GM19023 (cell line): ENCODE data around the gene AIM2.
A peak's percentile ranks its signal among the peaks of the same experiment; 100 is the strongest.

Experiments
- ATAC-seq: cut with Tn5 transposase; IDR thresholded peaks from one replicate; pipeline ENCODE4 v1.9.1; 2021; ENCODE audit warnings: mild to moderate bottlenecking, moderate library complexity; ENCODE audit not compliant: unreplicated experiment

The AIM2 gene

GRCh38 chr1:159023723-159024122 is 52.8 kb downstream of the AIM2 start:
- no peak for ATAC-seq

DNA sequence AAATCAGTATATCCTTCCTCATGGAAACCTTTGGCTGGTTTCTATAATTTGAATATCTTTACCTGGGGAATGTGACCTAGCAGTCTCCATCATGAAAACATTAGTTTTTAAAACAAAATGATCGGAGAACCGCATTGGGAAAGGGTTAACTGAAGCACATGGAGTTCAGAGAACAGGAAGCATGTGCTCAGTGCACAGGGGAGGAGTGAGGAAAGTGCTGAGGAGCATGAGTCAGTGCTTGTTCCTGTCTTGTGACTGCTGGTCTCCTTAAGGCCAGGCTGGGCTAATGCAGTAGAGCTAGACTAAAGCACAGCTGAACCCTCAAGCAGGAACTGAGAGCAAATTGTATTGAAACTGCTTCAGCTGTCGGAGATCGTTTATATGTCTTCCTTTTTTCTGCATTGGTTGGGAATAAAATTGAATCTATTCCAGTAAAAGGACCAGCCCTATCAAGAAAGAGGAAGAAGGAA is 61.1 kb downstream of the AIM2 start:
- ATAC-seq, result peak; percentile 96

DNA sequence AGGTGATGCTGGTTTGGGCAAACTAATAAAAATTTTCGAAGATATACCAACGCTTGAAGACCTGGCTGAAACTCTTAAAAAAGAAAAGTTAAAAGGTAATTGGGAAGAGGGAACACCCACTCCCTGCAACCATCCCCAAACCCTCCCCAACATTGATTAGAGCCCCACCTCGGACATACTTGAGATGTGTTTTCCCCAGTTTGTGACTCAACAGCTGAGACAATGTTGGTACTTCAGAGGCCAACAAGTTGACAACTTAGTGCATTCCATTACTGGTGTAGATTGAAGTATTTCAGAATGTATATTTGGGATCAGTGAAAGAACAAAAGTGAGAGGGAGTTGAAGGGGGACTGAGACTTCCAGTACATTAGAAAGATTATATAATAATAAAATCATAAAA is 61.7 kb downstream of the AIM2 start:
- ATAC-seq, result no peak

- no peak for ATAC-seq
These were observed 62.5 kb downstream of the AIM2 start for GRCh38 chr1:159014003-159014571.

DNA sequence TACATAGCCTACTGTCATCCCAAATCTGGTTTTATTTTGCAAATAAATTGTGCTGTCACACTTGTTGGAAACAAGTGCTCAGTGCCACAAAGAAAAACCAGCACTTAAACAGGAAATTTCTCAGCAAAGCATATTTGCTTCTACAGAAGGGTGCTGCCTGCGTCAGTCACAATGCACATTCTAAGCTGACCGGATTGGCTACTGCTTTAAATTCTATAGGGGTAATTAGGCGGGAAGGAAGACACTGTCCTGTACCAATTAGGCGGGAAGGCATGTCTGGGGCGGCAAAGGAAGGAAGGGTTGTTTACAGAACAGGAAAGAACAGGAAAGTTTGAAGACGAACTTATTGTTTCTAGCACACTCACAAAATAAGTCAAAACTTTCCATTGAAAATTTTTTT is 64.1 kb downstream of the AIM2 start:
- no peak for ATAC-seq
